ENCODE measurements around the gene KSR2. TPM values are rescaled to one million over a fixed set of nuclear protein-coding genes. Genes with fewer than 3 reads are reported as not detected.

KSR2 gene
- total and polyA plus RNA-seq, 2 of the 4 experiments (the other 2 are of a cell fraction): not detected

GRCh38 chr12:117904051-117904450 lies 64.7 kb downstream of the KSR2 start:
- H2AK9ac ChIP-seq (replicated peaks; ENCODE audit: low read depth, low read length, poor library complexity): no peak overlapping the region
- H3K18ac ChIP-seq (ENCODE audit: low read depth, low read length): no peak overlapping the region
- no peak for TF ChIP-seq SMC3 (IDR thresholded peaks at IDR 0.05; ENCODE audit: low read depth, low read length)
- TF ChIP-seq ELK1 (IDR thresholded peaks at IDR 0.05; ENCODE audit: borderline replicate concordance, low read depth, low read length): no peak
- TF ChIP-seq BHLHE40 (IDR thresholded peaks at IDR 0.05; ENCODE audit: low read depth, low read length): no peak
- TF ChIP-seq MAZ (IDR thresholded peaks at IDR 0.05; ENCODE audit: borderline replicate concordance, low read depth, low read length): no peak
- no peak for TF ChIP-seq MXI1 (IDR thresholded peaks at IDR 0.05; ENCODE audit: borderline replicate concordance, low read depth, low read length)
- TF ChIP-seq CTCF (conservative IDR thresholded peaks at IDR 0.05; ENCODE audit: low read depth, low read length): no peak
- TF ChIP-seq RFX5 (IDR thresholded peaks at IDR 0.05; ENCODE audit: low read depth, low read length): no peak
- H2BK15ac ChIP-seq (ENCODE audit: low read depth, low read length): no peak overlapping the region
- DNase-seq (no peak), ATAC-seq (ENCODE audit: low read depth) (no peak)
- H2BK20ac ChIP-seq (ENCODE audit: low read depth, low read length): no peak overlapping the region
- no peak overlapping the region for H3K56ac ChIP-seq (ENCODE audit: extremely low read depth, insufficient read depth, low read length)
- H3K14ac ChIP-seq (replicated peaks; ENCODE audit: low read depth, low read length): no peak overlapping the region
- dilution Hi-C loops (cut with HindIII; ENCODE audit: low sequenced_read_pairs, unreplicated experiment) (no loop called here), in situ Hi-C loops (cut with MboI; ENCODE audit: low sequenced_read_pairs) (no loop called here), intact Hi-C loops (cut with micrococcal nuclease) (no loop called here)
- ChIA-PET POLR2A (ENCODE audit: unreplicated experiment) (no interaction called here), CTCF (interaction anchor here (0.6 kb wide), 1 partner anchor 29 kb away, joined by 3 read pairs; no protein-coding TSS in a partner anchor)
- H3K27ac ChIP-seq (ENCODE audit: insufficient read depth, low read length): no peak overlapping the region
- no peaks in the 10 kb centered on the region for H3K27me3 ChIP-seq (ENCODE audit: control insufficient read depth, insufficient read depth, low read length)
- H3K23ac ChIP-seq (ENCODE audit: low read depth, low read length): no peak overlapping the region
- no peak overlapping the region for H3K9ac ChIP-seq (ENCODE audit: low read depth, low read length)
- WGBS, 2 experiments (ENCODE audit: extremely low coverage in 2 of 2, insufficient read length in 1 of 2): no CpG with 5 or more reads among the region's 6 CpGs
- BruUV-seq (replicated peaks): no TSS peak
- H3K79me1 ChIP-seq (ENCODE audit: low read depth in 1 of 2, low read length in 2 of 2): no peaks in the 10 kb centered on the region
- no peak overlapping the region for H2BK5ac ChIP-seq (ENCODE audit: low read depth, low read length, poor library complexity, severe bottlenecking)
- peaks cover 5% of the 10 kb centered on the region for H3K9me3 ChIP-seq (ENCODE audit: control insufficient read depth, insufficient read depth, low read length)
- H4K5ac ChIP-seq (ENCODE audit: low read depth, low read length): no peak overlapping the region
- no peak overlapping the region for H2AFZ ChIP-seq (replicated peaks; ENCODE audit: low read length, poor library complexity)
- H3K36me3 ChIP-seq (ENCODE audit: control insufficient read depth, insufficient read depth, low read length): no peaks in the 10 kb centered on the region
- H2AK5ac ChIP-seq (ENCODE audit: low read depth, low read length): no peak overlapping the region
- H3K4ac ChIP-seq (ENCODE audit: low read depth, low read length): no peak overlapping the region
- H3K4me2 ChIP-seq (ENCODE audit: low read depth, low read length): no peak overlapping the region
- no peaks in the 10 kb centered on the region for H4K20me1 ChIP-seq (ENCODE audit: insufficient read depth, low read length)
- H3K9me1 ChIP-seq (ENCODE audit: insufficient read depth, low read length): no peaks in the 10 kb centered on the region
- H3K4me1 ChIP-seq (ENCODE audit: control insufficient read depth, insufficient read depth, low read length): no peaks in the 10 kb centered on the region
- H4K8ac ChIP-seq (ENCODE audit: low read depth in 2 of 2, low read length in 2 of 2): no peak overlapping the region
- no peak overlapping the region for H3K4me3 ChIP-seq (ENCODE audit: insufficient read depth, low read depth, low read length)
- no peak overlapping the region for H4K91ac ChIP-seq (ENCODE audit: insufficient read depth, low read depth, low read length)
- H2BK120ac ChIP-seq (ENCODE audit: low read depth, low read length): no peak overlapping the region

Data from IMR-90 (cell line).